HG03039 (cell line): Measurements from ENCODE around the gene ZDHHC14.

Experiments used
- ATAC-seq: cut with Tn5 transposase; IDR thresholded peaks from one replicate; pipeline ENCODE4 v1.9.1; 2021; ENCODE audit warnings: mild to moderate bottlenecking, moderate library complexity; ENCODE audit not compliant: unreplicated experiment

ZDHHC14 gene

GRCh38 chr6:157513619-157514485 lies 132.9 kb downstream of the ZDHHC14 start:
- no peak for ATAC-seq

- no peak for ATAC-seq
These were observed 133.9 kb downstream of the ZDHHC14 start for GRCh38 chr6:157514659-157515496.

- no peak for ATAC-seq
These were observed 135.5 kb downstream of the ZDHHC14 start for GRCh38 chr6:157516319-157517026.

GRCh38 chr6:157517601-157518359 lies 136.8 kb downstream of the ZDHHC14 start:
- ATAC-seq: no peak

- no peak for ATAC-seq
These were observed 137.6 kb downstream of the ZDHHC14 start for GRCh38 chr6:157518397-157519250.

- ATAC-seq: no peak
These were observed 138.5 kb downstream of the ZDHHC14 start for GRCh38 chr6:157519255-157520116.

GRCh38 chr6:157520117-157520406 lies 139.1 kb downstream of the ZDHHC14 start:
- ATAC-seq: no peak

GRCh38 chr6:157520596-157521361 lies 139.8 kb downstream of the ZDHHC14 start:
- ATAC-seq: no peak

GRCh38 chr6:157521362-157522335 lies 140.7 kb downstream of the ZDHHC14 start:
- ATAC-seq: no peak

- ATAC-seq: no peak
These were observed 141.5 kb downstream of the ZDHHC14 start for GRCh38 chr6:157522472-157522871.

GRCh38 chr6:157524735-157525134 lies 143.7 kb downstream of the ZDHHC14 start:
- ATAC-seq: no peak

- no peak for ATAC-seq
These were observed 144.4 kb downstream of the ZDHHC14 start for GRCh38 chr6:157525292-157525889.

- no peak for ATAC-seq
These were observed 145.0 kb downstream of the ZDHHC14 start for GRCh38 chr6:157525918-157526425.

GRCh38 chr6:157527471-157527907 lies 146.5 kb downstream of the ZDHHC14 start:
- no peak for ATAC-seq

GRCh38 chr6:157528931-157529653 lies 148.1 kb downstream of the ZDHHC14 start:
- ATAC-seq: no peak

- no peak for ATAC-seq
These were observed 148.7 kb downstream of the ZDHHC14 start for GRCh38 chr6:157529654-157530039.
